Embryonic facial prominence (tissue), 1 donor: Measurements from ENCODE around the gene GLB1L2.
"Not testable (repeated sequence)": the region's sequence is repeated elsewhere in the genome, so short reads cannot be mapped to it uniquely, and the experiment has no call there.

Experiments used
- DNase-seq: peaks from one replicate; pipeline ENCODE4 v3.0.0-alpha.2; 2016; ENCODE audit errors: extremely low spot score

GLB1L2 gene

DNA sequence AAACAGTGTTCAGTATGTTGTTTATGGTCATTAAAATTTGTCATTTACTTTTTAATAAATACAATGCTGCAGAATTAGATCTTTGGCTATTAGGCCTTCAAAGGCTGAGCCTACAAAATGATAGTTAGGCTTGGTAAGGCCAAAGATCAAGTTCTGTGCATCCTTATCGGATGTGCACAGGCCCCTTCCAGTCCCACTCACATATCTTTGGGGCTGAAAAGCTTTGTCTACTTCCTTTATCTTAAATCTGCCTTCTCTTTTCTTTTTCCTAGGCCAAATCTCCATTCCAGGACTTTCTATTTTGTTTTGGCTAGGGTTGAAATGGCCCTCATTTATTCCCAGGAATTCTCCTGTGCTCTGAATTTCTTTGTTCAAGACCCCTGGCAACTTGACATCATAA is 3.4 kb upstream of the GLB1L2 start:
- no peak for DNase-seq

DNA sequence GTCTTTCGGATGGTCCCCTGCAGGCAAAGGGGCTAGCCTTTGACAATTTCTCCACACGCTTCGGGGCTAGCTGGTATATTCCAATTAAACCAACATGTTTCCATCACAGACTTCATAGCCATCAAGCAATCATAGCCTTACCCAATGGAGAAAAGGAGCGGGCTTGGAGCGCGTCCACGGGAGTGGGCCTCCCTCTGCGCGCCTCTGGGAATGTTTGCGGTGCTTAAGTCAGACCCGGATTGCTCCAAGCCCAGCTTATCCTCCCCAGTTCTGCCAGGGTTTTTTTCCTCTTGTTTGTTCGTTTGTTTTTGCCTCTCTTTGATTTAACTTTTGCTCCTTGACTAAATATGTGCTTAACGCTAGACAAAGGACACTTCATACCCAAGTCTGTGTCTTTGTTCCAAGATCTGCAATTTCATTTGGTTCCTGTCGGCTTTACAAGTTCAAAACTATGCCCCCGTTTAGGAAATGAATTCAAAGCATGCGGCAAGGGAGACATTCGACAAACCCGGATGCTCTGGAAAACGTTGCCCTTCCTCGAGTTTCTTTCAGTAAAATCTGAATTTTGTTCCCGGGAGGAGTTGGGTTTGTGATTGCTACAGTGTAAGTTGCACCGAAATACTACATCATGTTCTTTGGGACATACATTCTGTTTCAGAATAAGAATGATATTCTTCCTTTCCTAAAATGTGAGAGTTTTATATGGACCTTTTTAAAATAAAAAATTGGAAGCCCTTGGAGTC is 1.0 kb upstream of the GLB1L2 start:
- no peak for DNase-seq

DNA sequence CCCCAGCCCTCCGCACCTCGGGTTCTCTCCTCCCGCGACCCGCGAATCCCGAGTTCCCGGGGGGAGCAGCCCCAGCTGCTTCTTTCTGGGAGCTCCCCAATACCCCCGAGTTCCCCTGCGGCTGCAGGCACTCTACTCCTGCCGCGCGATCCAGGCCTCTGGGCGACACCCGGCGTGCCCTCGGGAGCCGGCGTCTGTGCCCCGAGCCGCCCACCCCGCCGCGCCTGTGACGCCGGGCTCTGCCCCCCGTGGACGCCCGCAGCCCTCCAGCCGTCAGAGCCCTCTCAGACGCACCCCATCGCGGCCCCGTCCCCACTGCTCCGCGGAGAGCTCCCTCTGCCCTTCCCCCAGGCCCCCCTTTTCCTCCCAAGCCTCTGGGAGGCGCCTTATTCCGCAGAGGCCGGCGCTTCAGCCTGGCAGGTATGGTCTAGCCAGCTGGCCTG is 422 bp downstream of the GLB1L2 start:
- no peak for DNase-seq

DNA sequence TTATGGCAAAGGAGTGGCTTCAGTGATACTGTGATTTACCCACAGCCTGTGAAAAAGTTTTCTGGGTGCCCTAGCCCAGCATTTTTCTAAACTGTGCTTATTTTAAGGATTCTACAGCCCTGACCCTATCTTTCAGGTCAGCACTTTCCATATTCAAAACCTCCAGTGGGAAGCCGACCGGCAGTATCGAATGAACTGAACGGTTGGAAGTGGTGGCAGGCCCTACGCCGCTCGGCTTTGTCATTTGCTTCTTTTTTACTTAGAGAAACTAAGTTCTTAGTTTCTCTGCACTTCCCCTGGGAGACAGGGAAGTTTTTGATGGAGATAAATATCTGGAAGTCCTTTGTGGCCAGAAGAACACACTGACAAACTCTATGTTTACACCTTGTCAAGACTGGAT is 994 bp downstream of the GLB1L2 start:
- no peak for DNase-seq

DNA sequence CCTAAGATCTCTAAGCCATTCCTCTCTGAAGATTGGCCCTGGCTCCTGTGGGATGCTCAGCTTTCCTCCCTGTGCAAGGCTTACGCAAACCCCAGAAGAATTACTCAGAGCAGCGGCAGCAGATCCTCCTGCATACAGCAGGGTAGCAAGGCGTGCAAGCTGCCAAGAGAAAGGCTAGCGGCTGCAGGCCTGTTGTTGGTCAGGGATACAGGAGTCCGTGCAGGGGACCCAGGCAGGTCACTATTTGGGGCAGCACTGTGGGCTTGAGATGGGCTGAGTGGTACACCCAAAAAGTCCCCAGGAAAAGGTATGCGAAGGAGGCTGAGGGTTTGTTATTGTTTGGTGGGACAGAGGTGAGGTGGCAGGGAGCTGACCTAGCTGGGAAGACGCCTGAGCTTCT is 1.5 kb downstream of the GLB1L2 start:
- DNase-seq = no peak

DNA sequence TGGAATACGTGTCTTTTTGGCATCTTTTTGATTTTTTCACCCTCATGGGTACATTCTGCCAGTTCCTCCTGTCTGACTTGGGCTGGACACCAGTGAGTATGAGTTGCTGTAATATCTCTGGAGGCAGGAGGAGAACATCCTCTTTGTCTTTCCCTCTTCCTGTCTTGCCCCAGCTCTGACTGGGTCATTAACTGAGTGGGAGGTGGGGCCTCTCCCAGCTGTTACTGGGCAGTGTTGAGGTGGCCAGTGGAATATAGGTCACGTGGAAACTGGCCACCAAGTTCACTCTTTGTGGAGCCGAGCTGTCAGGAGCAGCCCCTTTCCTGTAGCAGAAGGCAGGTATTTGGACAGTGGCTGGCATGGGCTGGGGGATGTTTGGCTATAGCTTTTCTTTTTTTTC is 2.2 kb downstream of the GLB1L2 start:
- DNase-seq = no peak

DNA sequence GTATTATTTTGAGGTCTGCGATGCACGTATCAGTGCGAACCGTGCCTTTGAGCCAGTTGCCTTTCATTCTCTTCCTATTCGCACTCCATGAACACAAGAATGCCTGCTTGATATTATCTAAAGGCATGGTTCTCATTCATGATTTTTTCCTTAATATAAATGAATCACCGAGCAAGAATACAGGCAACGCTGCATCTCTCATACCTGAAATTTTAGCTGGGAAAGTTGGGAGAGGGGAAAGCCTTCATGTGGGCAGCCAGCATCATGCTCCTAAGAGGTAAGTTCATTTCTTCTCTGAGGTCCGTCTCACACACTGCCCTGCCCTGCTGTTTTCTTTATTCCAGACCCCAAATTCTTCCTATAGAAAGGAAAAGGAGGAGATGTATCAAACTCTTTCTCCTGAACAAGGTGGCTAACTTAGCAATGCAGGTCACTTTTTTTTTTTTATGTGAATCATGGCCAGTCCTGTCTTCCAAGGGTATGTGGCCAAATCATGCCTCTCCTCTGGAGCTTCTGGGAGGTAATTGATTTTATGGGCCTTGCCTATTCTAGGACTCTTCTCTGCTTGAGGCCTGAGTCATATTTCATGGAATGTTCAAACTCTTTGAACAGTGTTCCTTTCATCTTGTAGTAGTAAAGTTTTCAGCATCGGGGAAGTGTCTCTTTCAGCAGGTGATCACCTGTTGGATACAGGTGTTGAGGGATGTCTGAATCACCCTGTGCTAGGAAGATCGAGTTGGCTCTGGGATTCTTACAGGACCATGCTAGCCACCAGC is 3.2 kb downstream of the GLB1L2 start:
- no peak for DNase-seq

DNA sequence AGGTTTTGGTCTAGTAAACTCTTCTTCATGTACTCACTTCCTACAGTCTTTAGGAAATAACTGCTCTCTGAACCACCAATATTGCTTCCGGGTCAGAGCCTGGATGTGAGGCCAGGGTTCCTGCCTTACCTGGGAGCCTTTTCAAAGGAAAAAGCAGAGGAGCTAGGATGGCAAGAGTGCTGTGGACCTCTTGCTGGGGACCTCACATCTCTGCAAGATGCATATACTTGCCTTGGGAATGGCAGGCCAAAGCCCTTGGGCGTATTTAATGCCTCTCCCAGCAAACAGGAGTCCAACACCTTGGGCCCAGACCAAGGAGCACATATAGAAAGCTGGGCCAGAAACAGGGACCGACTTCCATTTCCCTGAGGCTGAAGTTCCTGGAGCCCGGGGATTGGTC is 5.3 kb downstream of the GLB1L2 start:
- DNase-seq = no peak

DNA sequence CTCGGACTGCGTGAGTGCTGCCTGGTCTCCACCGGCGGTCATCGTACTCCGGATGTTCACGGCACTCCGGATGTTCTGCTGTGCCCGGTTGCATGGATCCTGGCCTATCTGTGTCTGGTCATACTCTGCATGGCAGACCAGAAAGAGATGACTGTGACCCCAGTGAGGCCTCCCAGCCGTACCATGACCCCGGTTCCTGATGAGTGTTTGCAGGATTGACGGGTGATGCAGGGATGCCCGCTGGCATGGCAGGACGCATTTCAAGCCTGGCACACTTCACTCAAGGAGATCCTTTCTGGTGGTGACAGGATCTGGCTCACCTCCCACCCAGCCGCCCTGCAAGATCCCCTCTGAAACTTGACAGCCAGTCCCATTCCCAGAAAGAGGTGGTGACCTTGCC is 6.3 kb downstream of the GLB1L2 start:
- no peak for DNase-seq

DNA sequence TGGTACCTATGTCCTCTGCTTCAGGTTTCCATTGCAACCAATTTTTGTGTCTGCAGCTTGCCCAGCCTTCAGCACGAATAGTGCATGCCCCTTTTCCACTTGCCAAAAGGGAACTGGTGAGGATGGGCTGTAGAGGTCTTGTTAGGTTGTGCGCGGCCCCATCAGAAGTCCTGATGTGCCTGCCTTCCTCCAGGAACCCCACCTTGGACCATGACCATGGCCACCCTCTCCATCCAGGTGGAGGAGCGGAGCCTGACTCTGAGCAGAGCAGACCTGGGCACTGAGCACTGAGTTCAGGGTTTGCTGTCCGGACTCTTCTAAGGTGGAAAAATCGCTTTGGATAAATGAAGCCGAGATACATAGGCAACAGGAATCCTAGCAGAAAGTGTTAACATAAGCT is 6.9 kb downstream of the GLB1L2 start:
- no peak for DNase-seq

DNA sequence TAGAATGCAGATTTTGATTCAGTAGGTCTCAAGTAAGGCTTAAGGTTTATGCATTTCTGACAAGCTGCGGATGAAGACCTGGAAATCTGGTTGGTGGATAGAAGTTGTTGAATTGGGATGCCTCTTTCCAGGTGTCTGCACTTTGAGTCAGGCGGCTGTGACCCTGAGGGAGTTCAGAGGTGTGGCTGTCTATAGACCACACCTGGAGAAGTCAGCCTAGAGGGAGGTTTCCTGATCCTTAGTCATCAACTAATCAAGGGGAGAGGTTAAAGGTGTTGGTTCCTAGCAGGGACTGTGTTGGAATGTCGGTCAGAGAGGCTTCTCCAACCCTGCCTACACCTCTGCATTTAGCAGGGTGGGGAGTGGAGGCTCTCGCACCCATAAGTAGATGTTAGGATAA is 8.0 kb downstream of the GLB1L2 start:
- DNase-seq = no peak

DNA sequence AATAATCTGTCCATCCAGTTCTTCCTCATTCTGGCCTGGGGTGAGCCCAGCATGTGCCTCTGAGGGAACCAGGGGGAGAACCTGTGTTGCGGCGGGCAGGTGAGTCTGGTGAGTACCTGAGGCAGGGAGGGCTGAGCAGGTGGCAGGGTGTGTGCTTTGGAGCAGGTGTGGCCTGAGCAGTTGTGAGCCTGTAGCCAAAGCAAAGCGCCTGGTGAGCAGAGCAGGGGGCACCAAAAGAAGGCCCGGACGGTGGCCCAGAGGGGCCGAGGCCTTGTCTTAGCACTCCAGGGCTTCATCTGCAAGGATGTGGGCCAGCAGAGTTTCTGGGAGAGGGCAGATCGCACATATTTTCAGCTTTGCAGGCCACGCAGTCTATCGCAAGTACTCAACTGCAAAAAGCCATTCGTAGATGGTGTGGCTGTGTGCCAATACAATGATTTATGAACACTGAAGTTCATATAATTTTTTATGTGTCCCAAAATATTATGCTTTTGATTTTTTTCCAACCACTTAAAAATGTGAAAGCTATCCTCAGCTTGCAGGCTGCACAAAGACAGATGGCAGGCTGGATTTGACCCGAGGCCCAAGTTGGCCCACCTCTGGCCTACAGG is 8.7 kb downstream of the GLB1L2 start:
- DNase-seq = no peak

DNA sequence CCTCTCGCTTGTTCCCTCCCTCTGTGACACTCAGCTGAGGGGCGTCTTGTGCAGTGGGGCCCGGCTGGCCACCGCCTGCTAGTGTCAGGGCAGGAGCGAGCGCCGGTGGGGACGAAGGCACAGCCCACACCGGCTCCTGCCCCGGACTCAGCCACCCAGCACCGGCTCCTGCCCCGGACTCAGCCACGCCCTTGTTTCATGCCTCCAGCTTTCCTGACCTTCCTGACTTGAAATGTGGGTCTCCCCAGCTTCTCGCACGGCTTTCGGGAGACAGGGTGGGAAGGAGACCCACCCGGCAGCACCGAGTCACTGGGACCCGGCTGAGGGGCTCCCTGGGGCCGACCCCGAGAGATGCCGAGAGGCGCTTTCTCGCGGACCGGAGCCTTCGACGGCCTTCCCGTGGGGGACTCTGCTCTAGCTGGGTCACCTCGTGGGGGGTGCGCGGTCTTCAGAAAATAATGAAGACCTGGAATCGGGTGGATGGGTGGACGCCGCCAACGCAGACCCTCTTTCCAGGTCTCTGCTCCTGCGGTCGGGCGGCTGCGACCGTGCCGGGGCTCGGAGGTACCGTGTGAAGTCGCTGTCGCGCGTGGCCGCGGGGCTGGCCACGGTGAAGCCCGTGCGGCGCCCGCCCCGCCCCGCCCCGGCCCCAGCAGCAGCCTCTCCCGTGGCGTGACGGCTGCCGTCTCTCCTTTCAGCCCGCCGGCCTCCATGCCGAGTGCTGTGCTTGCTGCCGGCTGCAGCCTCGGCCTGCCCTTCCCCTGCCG is 10.2 kb downstream of the GLB1L2 start:
- DNase-seq = no peak

DNA sequence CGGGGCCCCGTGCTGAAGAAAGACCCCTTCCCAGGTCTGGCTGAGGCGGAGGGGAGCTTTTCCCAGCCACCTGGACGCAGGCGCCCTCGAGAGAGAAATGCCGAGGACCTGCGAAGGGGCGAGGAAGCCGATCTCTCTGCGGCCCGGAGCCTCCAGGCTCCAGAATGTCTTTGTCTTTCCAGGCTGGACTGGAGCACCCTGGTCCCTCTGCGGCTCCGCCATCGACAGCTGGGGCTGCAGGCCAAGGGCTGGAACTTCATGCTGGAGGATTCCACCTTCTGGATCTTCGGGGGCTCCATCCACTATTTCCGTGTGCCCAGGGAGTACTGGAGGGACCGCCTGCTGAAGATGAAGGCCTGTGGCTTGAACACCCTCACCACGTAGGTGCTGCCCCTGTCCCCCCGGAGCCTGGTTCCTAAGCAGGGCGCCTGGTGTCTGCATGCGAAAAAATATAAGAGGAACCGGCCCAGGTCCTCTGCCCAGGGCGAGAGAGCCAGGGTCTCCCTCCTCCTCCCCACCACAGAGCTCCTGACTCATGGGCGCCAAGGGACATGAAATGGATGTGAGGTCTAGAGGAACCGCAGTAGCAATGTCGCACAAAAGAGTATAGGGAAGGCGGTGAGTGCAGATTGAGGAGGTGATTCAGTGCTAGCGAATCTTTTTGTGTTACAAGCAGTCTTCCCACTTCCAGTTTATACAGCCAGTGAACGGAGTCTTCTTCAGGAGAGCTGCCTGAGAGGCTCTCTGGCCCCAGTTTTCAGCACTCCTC is 11.0 kb downstream of the GLB1L2 start:
- DNase-seq = no peak

DNA sequence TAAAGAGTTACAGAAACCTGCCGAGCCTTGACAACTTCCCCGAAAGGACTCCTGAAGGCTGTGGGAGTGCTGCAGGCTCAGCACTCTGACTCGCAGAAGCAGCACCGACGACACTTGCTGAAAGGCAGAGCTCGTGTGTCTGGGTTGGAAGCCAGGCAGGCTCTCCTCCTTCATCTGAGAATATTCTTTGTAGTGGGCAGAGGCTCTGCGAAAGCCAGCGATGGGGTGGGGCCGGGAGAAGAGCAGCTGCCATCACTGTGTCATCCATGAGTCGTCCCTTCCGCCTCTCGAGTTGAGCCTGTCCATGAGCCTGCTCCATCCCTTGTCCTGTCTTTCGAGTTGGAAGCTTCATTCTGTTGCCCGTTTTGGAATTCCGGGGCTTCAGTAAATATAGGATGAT is 11.9 kb downstream of the GLB1L2 start:
- DNase-seq = no peak

DNA sequence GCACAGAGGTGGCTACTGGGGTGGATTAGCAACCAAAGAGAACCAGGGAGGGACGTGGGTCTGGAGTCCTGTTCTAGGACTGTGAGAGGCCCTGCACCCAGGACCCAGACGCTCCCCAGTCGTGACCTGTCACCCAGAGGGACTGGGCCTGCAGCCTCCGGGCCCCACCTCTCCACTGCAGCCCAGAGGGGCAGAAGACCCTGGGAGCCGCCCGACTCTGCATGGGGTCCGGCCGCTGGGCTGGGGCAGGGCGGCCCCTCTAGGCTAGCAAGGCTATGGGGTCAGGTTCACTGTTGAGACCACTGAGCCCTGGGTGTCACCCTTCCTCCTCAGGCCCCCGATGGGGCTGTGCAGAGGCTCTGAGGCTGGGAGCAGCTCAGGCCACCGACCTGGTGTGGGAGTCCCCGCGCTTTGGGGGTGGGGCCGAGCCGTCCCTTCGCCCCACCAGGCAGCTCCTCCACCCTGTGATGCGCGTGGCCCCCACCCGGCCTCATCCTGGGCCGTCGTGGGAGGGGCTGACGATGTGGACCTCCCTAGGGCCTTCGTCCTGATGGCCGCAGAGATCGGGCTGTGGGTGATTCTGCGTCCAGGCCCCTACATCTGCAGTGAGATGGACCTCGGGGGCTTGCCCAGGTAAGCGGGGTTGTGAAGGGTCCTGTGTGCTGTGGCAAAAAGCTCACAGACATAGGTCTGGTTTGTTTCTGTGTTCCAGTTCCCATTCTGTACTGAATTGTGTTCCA is 12.9 kb downstream of the GLB1L2 start:
- DNase-seq = not testable (repeated sequence)

DNA sequence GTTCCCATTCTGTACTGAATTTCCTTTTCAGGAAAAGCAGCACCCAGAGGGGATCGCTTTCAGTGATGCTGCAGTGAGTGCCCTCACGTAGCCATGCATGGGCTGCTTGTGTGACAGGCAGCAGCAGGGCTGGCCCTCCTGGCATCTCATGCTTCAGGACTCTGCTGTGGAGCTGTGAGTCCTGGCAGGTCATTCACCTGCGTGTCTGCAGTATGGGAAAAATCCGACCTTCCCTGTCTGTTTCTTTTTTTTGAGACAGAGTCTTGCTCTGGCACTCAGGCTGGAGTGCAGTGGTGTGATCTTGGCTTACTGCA is 13.4 kb downstream of the GLB1L2 start:
- no peak for DNase-seq

DNA sequence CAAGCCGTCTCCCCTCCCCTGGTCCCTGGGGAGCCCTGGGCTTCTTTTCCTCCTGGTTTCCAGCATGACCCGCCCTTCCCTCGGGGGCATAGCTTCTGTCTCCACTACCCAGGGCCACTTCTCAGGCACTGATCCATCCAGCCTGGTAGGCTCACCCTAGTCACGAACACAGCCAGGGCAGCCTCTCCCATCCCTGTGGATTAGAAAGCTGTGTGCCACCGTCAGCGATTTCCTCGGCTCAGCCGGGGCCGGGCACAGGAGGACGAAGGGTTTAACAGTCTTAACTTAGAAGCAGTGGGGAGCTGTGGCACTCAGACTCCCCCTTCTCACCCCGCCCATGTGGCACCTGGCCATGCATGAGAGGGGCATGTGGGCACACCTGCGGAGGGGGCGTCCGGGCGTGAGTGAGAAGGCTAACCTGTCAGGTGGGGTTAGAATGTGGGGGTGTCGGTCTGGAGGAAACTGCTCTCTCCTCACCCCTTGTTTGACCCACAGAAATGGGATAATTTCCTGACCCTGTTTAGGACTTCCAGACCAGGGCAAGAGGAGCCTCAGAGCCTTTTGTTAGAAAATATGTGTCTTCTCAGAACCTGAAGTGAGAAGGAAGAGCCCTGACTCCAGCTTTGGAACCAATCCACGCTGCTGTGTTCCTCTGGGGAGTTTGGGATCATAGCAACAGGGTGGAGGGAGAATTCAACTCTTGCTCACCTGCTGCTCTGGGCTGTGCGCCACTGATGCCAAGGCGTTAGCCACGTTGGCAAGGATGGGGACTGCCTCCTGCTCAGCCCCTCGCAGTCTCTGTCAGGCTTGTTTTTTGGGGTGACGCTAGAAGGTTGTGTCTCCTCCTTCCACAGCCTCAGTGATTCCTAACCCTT is 14.6 kb downstream of the GLB1L2 start:
- no peak for DNase-seq

DNA sequence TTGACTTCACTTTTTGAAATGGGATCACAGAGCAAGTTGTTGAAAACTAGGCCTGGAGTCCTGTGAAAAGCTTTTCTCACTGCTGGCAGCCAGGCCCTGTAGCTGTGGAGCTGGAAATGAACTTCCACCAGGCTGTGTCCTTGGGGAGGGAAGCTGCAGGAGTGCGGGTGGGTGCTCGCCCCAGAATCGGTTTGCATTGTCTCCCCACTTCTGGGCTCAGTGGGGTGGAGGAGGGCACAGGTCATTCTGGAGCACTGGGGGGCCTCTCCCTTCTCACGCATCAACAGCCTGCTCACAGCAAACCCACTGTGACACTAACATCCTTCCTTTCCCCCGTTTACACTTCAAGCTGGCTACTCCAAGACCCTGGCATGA is 15.2 kb downstream of the GLB1L2 start:
- DNase-seq = no peak

DNA sequence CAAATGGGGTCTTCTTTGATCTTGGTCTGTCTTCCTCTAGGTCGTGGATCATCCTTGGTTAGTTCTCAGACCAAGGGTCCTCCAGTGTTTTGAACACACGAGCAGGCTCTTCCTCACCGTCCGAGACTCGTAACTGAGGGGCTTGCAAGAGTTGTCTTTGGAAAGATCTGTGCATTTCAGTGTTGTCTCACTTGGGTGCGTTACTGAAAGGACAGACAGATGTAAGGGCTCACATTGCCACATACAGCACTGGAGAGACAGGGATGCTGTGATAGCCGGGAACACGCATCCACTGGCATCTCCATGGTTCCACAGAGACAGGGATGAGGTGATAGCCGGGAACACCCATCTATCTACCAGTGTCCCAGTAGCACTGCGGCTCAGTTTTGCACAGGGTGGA is 15.7 kb downstream of the GLB1L2 start:
- no peak for DNase-seq
